Keratinocyte (primary cell): ENCODE results near the gene ACD.

Experiments
- CTCF ChIP-seq, 3 experiments: IDR thresholded peaks in 1 of 3; conservative IDR thresholded peaks in 1 of 3; optimal IDR thresholded peaks in 1 of 3; 2 replicates in 2 of 3; 3 replicates in 1 of 3; pipeline versions ENCODE3 to v1.5.1; 2011; ENCODE audit warnings: low read length in 3 of 3, mild to moderate bottlenecking in 3 of 3, moderate library complexity in 2 of 3, control low read depth in 1 of 3, inconsistent platforms in 1 of 3; ENCODE audit not compliant: insufficient read depth in 2 of 3; ENCODE audit errors: extremely low read depth in 1 of 3
- EZH2 ChIP-seq: IDR thresholded peaks from one replicate; pipeline ENCODE4 v1.6.1; 2012; ENCODE audit warnings: inconsistent platforms, mild to moderate bottlenecking, low read length, moderate library complexity

DNA sequence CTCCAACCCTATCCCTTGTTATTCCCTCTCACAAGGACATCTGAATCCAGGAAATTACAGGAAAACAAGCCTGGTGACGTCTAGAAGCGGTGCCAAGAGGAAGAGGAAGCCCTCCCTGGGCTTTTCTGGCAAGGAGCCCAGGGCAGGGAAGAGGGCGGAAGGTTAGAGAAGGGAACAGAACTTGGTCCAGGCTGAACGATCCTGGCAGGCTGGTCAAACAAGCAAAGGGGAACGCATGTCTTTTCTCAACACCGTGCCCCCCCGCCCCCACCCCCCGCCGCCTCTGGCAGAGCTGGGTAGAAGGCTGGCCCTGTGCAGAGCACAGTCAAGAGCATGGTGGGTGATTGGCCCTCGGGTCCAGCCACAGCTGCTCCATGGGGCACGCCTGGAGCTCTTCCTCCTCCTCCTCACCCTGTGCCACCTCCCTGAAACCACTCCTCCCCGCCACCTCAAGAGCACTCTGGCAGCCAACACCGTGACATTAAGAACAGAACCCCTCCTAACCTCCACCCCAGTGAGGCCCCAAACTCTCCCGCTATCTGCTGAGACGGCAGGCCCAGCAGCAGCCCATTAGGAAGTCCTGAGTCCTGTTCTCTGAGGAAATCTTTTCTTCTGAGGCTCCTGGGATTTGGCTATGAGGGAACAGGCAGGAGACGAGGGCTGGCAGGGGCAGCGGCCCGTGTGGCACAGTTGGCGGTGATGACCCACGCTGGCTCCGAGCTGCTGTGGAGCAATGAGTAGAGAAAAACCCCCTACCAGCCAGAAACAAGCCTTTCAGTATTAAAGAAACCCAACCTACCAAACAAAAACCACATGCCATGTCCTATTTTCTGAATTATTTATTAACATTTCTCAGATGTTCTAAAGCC is 13.9 kb upstream of the ACD start:
- no peak for TF ChIP-seq CTCF (optimal IDR thresholded peaks at IDR 0.05 in 1 of 3, IDR thresholded peaks at IDR 0.05 in 1 of 3, conservative IDR thresholded peaks at IDR 0.05 in 1 of 3; ENCODE audit: extremely low read depth in 1 of 3, insufficient read depth in 2 of 3, low read length in 3 of 3)
- TF ChIP-seq EZH2: no peak
